PC-3 (cell line): Measurements from ENCODE around the gene RAX.

Experiments
- EZH2phosphoT487 ChIP-seq: fragments of 300-600 bp; sonication (generic); IDR thresholded peaks from 2 replicates; pipeline ENCODE4 v1.6.1; 2018; ENCODE audit warnings: mild to moderate bottlenecking, antibody characterized with exemption, low read length, borderline replicate concordance
- TF ChIP-seq, protein P1 (sequence below): fragments of 300-600 bp; sonication (generic); conservative IDR thresholded peaks from 2 replicates; pipeline ENCODE4 v1.5.1; 2017; ENCODE audit warnings: antibody characterized with exemption, low read depth, mild to moderate bottlenecking, low read length

DNA sequence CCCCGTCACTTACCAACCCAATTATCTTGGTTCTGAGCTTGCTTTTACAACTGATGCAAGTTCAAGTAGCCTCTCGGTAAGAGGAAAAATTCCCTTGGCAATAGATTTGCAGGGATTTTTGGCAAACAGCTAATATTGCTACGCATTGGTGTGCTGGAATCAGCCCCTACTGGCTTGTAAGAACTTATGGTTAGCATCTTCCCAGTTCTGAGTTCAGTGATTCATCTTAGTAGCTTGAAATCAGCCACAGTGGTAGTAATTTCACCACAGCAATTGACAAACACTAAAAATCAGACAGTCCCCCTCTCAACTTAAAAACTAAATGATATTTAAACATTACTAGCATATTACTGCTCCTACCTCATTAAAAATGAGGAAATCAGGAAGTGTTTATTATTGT lies 5.9 kb upstream of the RAX start:
- no peak for TF ChIP-seq EZH2phosphoT487
- TF ChIP-seq, protein P1, sequence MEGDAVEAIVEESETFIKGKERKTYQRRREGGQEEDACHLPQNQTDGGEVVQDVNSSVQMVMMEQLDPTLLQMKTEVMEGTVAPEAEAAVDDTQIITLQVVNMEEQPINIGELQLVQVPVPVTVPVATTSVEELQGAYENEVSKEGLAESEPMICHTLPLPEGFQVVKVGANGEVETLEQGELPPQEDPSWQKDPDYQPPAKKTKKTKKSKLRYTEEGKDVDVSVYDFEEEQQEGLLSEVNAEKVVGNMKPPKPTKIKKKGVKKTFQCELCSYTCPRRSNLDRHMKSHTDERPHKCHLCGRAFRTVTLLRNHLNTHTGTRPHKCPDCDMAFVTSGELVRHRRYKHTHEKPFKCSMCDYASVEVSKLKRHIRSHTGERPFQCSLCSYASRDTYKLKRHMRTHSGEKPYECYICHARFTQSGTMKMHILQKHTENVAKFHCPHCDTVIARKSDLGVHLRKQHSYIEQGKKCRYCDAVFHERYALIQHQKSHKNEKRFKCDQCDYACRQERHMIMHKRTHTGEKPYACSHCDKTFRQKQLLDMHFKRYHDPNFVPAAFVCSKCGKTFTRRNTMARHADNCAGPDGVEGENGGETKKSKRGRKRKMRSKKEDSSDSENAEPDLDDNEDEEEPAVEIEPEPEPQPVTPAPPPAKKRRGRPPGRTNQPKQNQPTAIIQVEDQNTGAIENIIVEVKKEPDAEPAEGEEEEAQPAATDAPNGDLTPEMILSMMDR: no peak
